Thyroid gland (tissue), 4 donors: Measurements from ENCODE around the gene TIAM1.

Experiments used
- POLR2A ChIP-seq, 2 donors: fragments of 450-650 bp; IDR thresholded peaks; one replicate each; pipeline ENCODE4 v1.6.1; 2017; ENCODE audit warnings: antibody characterized with exemption in 2 of 2, mild to moderate bottlenecking in 2 of 2, moderate library complexity in 1 of 2
- TF ChIP-seq, protein P1 (sequence below), 6 experiments: fragments of 200-600 bp in 3 of 6; fragments of 450-650 bp in 3 of 6; sonication (generic) in 3 of 6; IDR thresholded peaks; one replicate each; pipeline ENCODE4 v1.5.1; 2016 to 2019; ENCODE audit warnings: antibody characterized with exemption in 6 of 6, mild to moderate bottlenecking in 2 of 6, inconsistent platforms in 1 of 6, moderate library complexity in 1 of 6

DNA sequence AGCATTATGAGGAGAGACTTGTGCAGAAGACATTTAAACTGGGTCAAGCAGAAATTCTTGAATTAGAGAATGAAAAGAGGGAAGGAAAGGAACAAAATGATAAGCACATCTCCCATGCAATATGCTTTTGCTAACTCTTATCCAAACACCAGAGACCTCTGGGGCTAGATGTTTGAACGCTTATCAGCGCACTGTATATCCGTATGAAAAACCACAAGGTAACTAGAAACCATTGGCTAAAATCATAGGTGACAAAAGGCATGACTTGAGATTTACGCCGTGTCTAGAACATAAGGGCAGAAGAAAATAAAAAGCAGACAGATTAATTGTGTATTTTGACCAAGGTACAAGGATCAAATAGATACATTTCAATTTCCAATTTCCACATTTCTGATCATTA is 38.0 kb upstream of the TIAM1 start:
- TF ChIP-seq, protein P1, sequence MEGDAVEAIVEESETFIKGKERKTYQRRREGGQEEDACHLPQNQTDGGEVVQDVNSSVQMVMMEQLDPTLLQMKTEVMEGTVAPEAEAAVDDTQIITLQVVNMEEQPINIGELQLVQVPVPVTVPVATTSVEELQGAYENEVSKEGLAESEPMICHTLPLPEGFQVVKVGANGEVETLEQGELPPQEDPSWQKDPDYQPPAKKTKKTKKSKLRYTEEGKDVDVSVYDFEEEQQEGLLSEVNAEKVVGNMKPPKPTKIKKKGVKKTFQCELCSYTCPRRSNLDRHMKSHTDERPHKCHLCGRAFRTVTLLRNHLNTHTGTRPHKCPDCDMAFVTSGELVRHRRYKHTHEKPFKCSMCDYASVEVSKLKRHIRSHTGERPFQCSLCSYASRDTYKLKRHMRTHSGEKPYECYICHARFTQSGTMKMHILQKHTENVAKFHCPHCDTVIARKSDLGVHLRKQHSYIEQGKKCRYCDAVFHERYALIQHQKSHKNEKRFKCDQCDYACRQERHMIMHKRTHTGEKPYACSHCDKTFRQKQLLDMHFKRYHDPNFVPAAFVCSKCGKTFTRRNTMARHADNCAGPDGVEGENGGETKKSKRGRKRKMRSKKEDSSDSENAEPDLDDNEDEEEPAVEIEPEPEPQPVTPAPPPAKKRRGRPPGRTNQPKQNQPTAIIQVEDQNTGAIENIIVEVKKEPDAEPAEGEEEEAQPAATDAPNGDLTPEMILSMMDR (IDR thresholded peaks at IDR 0.05): no peak
- TF ChIP-seq POLR2A (IDR thresholded peaks at IDR 0.05): no peak
